Smooth muscle cell (in vitro differentiated cells): ENCODE measurements around the gene PCNX3. TPM values are rescaled to one million over a fixed set of nuclear protein-coding genes. Genes with fewer than 3 reads are reported as not detected.

ENCODE experiments used
- DNase-seq: peaks from one replicate; lab custom pipeline; 2025; ENCODE audit not compliant: unreplicated experiment; lab: John Stamatoyannopoulos, UW
- H2AFZ ChIP-seq: fragments of 200-600 bp; sonication (generic); 2 replicates; pipeline ENCODE4 v1.6.0; 2016; ENCODE audit warnings: antibody characterized with exemption, low read depth, mild to moderate bottlenecking
- H3F3A ChIP-seq: fragments of 200-600 bp; sonication (generic); 2 replicates; pipeline ENCODE4 v1.6.0; 2017; ENCODE audit warnings: antibody characterized with exemption, low read depth
- H3K27ac ChIP-seq: fragments of 200-600 bp; sonication (generic); 2 replicates; pipeline ENCODE4 v1.5.1; 2016; ENCODE audit warnings: low read depth, mild to moderate bottlenecking
- H3K27me3 ChIP-seq: fragments of 200-600 bp; sonication (generic); 2 replicates; pipeline ENCODE4 v1.6.1; 2016; ENCODE audit warnings: low read depth, mild to moderate bottlenecking
- H3K36me3 ChIP-seq: fragments of 200-600 bp; sonication (generic); 2 replicates; pipeline ENCODE4 v1.5.1; 2016; ENCODE audit warnings: low read depth
- H3K4me1 ChIP-seq: fragments of 200-600 bp; sonication (generic); 2 replicates; pipeline ENCODE4 v1.5.1; 2016; ENCODE audit warnings: low read depth
- H3K4me2 ChIP-seq: fragments of 200-600 bp; sonication (generic); 2 replicates; pipeline ENCODE4 v1.6.0; 2016; ENCODE audit warnings: mild to moderate bottlenecking
- H3K4me3 ChIP-seq: fragments of 200-600 bp; sonication (generic); 2 replicates; pipeline ENCODE4 v1.5.1; 2016; ENCODE audit warnings: mild to moderate bottlenecking
- H3K79me2 ChIP-seq: fragments of 200-600 bp; sonication (generic); 2 replicates; pipeline ENCODE4 v1.6.0; 2016; ENCODE audit warnings: low read depth, mild to moderate bottlenecking
- H3K9ac ChIP-seq: fragments of 200-600 bp; sonication (generic); 2 replicates; pipeline ENCODE4 v1.6.0; 2016; ENCODE audit warnings: low read depth
- H3K9me3 ChIP-seq: fragments of 200-600 bp; sonication (generic); replicated peaks from 2 replicates; pipeline ENCODE4 v1.5.1; 2016; ENCODE audit warnings: low read depth
- H4K20me1 ChIP-seq: fragments of 200-600 bp; sonication (generic); 2 replicates; pipeline ENCODE4 v1.6.0; 2016; ENCODE audit warnings: low read depth
- CTCF ChIP-seq: fragments of 200-600 bp; sonication (generic); IDR thresholded peaks from 2 replicates; pipeline ENCODE4 v1.5.1; 2017; ENCODE audit warnings: borderline replicate concordance, mild to moderate bottlenecking, antibody characterized with exemption; ENCODE audit not compliant: insufficient read depth, poor library complexity, severe bottlenecking
- WGBS: methylation state at CpG from one replicate; pipeline ENCODE4 v1.1.7; 2016; ENCODE audit warnings: low lambda C conversion rate; 5-methylcytosine and 5-hydroxymethylcytosine counted together
- polyA plus RNA-seq: library from polyadenylated mRNA; unstranded; fragments of >200 nt; fragmentation: Nextera tagmentation; extraction: Ambion mirVana; gene quantifications from 2 replicates; pipeline ENCODE4 v1.2.1, GENCODE V29; 2016
- total RNA-seq: library from RNA; depleted of rRNA; stranded (reverse); fragments of >200 nt; gene quantifications from 2 replicates; pipeline ENCODE4 v1.2.3, GENCODE V29; 2014

PCNX3 gene
- total and polyA plus RNA-seq, 2 experiments from 2014 or later: 17.5 to 18.3 TPM

- H3K4me2 ChIP-seq: peak within 1 kb of the TSS; percentile 94
- WGBS: 1% methylated on average over 33 of the region's 69 CpGs
- peaks cover 24% of the 10 kb centered on the region for H3F3A ChIP-seq
- no peak within 1 kb of the TSS for H2AFZ ChIP-seq
- no peaks in the 10 kb centered on the region for H3K36me3 ChIP-seq
- peak; percentile 20 for DNase-seq
- H3K27me3 ChIP-seq: no peaks in the 10 kb centered on the region
- peak within 1 kb of the TSS; percentile 14 for H3K9ac ChIP-seq
- peak within 1 kb of the TSS; percentile 90 for H3K4me3 ChIP-seq
- no peaks in the 10 kb centered on the region for H3K9me3 ChIP-seq
- no peak for TF ChIP-seq CTCF
- H3K79me2 ChIP-seq: peaks cover 22% of the 10 kb centered on the region
- peaks cover 24% of the 10 kb centered on the region for H3K4me1 ChIP-seq
- H4K20me1 ChIP-seq: peaks cover 23% of the 10 kb centered on the region
- H3K27ac ChIP-seq: peak within 1 kb of the TSS; percentile 75
These were observed 39.9 kb upstream of the PCNX3 start, which contains the start of gene EHBP1L1 for GRCh38 chr11:65575568-65576231. Gene EHBP1L1 (plus strand): TSS chr11:65576053. CDS start chr11:65576303, 250 bp downstream.

- 24% methylated on average over 22 of the region's 26 CpGs for WGBS
- H3K4me1 ChIP-seq: peaks cover 19% of the 10 kb centered on the region
These were observed 39.2 kb upstream of the PCNX3 start for GRCh38 chr11:65576232-65576866.

GRCh38 chr11:65576867-65577755 lies 38.5 kb upstream of the PCNX3 start:
- Histone ChIP-seq H3K36me3 (no peaks in the 10 kb centered on the region), H3F3A (peaks cover 18% of the 10 kb centered on the region), H3K9me3 (no peaks in the 10 kb centered on the region), H3K27me3 (no peaks in the 10 kb centered on the region), H3K27ac (peak overlapping the region; percentile 49), H3K9ac (no peak overlapping the region), H3K4me3 (peak overlapping the region; percentile 90), H4K20me1 (peaks cover 19% of the 10 kb centered on the region), H3K4me1 (peaks cover 11% of the 10 kb centered on the region), H3K79me2 (peaks cover 9% of the 10 kb centered on the region), H3K4me2 (peak overlapping the region; percentile 94), H2AFZ (no peak overlapping the region)
- no peak for TF ChIP-seq CTCF
- peak; percentile 26 for DNase-seq
- whole genome bisulfite sequencing: 53% methylated on average over 18 of the region's 18 CpGs

More at GRCh38 chr11:65576232-65576866, 39.2 kb upstream of the PCNX3 start:
- TF ChIP-seq CTCF: no peak
- H3K27me3 ChIP-seq: no peaks in the 10 kb centered on the region
- H3F3A ChIP-seq: peaks cover 24% of the 10 kb centered on the region
- H3K9ac ChIP-seq: no peak overlapping the region
- H3K4me3 ChIP-seq: peak overlapping the region; percentile 90
- H3K4me2 ChIP-seq: peak overlapping the region; percentile 94
- no peak overlapping the region for H3K27ac ChIP-seq
- H3K9me3 ChIP-seq: no peaks in the 10 kb centered on the region
- peaks cover 16% of the 10 kb centered on the region for H3K79me2 ChIP-seq
- H3K36me3 ChIP-seq: no peaks in the 10 kb centered on the region
- no peak for DNase-seq
- peaks cover 20% of the 10 kb centered on the region for H4K20me1 ChIP-seq
- H2AFZ ChIP-seq: no peak overlapping the region
